DOHH2 (cell line): ENCODE results near the gene NAXD.

Experiments
- CTCF ChIP-seq: fragments of 200-600 bp; sonication (generic); IDR thresholded peaks from one replicate; pipeline ENCODE4 v1.5.1; 2014; ENCODE audit warnings: antibody characterized with exemption, mild to moderate bottlenecking, low read depth, low read length; ENCODE audit not compliant: poor library complexity, severe bottlenecking
- EZH2phosphoT487 ChIP-seq: fragments of 200-600 bp; sonication (generic); IDR thresholded peaks from 2 replicates; pipeline ENCODE4 v1.6.1; 2017; ENCODE audit warnings: borderline replicate concordance, mild to moderate bottlenecking, antibody characterized with exemption, low read length, moderate library complexity, mixed read lengths

- no peak for TF ChIP-seq CTCF
- no peak for TF ChIP-seq EZH2phosphoT487
Observed at GRCh38 chr13:110648848-110649421, 33.6 kb downstream of the NAXD start.
